Progenitor cell of endocrine pancreas (in vitro differentiated cells): ENCODE data around the gene KRTAP2-3. TPM values are rescaled to one million over a fixed set of nuclear protein-coding genes. Genes with fewer than 3 reads are reported as not detected.
"Not testable (repeated sequence)": the region's sequence is repeated elsewhere in the genome, so short reads cannot be mapped to it uniquely, and the experiment has no call there.

Experiments used
- DNase-seq: peaks from one replicate; pipeline ENCODE4 v3.0.0; 2021; ENCODE audit warnings: low spot score; ENCODE audit not compliant: unreplicated experiment
- H3K27ac Mint-ChIP-seq: 2 replicates; pipeline ENCODE4 v1.8.0; 2021; ENCODE audit warnings: mild to moderate bottlenecking, moderate library complexity, mixed read lengths
- H3K27me3 Mint-ChIP-seq: 2 replicates; pipeline ENCODE4 v1.8.0; 2021; ENCODE audit warnings: mixed read lengths
- H3K36me3 Mint-ChIP-seq: 2 replicates; pipeline ENCODE4 v1.8.0; 2022; ENCODE audit warnings: mixed read lengths; ENCODE audit not compliant: insufficient read depth
- H3K4me1 Mint-ChIP-seq: 2 replicates; pipeline ENCODE4 v1.8.0; 2021; ENCODE audit warnings: low read depth, mixed read lengths
- H3K4me3 Mint-ChIP-seq: 2 replicates; pipeline ENCODE4 v1.8.0; 2021; ENCODE audit warnings: low read depth, mild to moderate bottlenecking, moderate library complexity, mixed read lengths
- H3K9me3 Mint-ChIP-seq: 2 replicates; pipeline ENCODE4 v1.8.0; 2021; ENCODE audit warnings: low read depth, mixed read lengths
- total RNA-seq: library from RNA; stranded (reverse); gene quantifications from 2 replicates; pipeline ENCODE4 v1.2.1, GENCODE V29; 2021
- TF ChIP-seq, protein P1 (sequence below): fragments of 200-600 bp; sonication (generic); IDR thresholded peaks from one replicate; pipeline ENCODE4 v1.5.0; 2021; ENCODE audit warnings: antibody characterized with exemption, mild to moderate bottlenecking; ENCODE audit not compliant: unreplicated experiment

Gene KRTAP2-3
- total RNA-seq, 1 donor from 2014 or later = not detected

GRCh38 chr17:41067281-41067680, 7.4 kb upstream of the KRTAP2-3 start:
- no peak overlapping the region for H3K27ac Mint-ChIP-seq
- DNase-seq = no peak
- TF ChIP-seq, protein P1, sequence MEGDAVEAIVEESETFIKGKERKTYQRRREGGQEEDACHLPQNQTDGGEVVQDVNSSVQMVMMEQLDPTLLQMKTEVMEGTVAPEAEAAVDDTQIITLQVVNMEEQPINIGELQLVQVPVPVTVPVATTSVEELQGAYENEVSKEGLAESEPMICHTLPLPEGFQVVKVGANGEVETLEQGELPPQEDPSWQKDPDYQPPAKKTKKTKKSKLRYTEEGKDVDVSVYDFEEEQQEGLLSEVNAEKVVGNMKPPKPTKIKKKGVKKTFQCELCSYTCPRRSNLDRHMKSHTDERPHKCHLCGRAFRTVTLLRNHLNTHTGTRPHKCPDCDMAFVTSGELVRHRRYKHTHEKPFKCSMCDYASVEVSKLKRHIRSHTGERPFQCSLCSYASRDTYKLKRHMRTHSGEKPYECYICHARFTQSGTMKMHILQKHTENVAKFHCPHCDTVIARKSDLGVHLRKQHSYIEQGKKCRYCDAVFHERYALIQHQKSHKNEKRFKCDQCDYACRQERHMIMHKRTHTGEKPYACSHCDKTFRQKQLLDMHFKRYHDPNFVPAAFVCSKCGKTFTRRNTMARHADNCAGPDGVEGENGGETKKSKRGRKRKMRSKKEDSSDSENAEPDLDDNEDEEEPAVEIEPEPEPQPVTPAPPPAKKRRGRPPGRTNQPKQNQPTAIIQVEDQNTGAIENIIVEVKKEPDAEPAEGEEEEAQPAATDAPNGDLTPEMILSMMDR = no peak
- no peaks in the 10 kb centered on the region for H3K27me3 Mint-ChIP-seq
- no peaks in the 10 kb centered on the region for H3K9me3 Mint-ChIP-seq
- H3K4me3 Mint-ChIP-seq = no peak overlapping the region
- H3K36me3 Mint-ChIP-seq = no peaks in the 10 kb centered on the region
- H3K4me1 Mint-ChIP-seq = peaks cover 2% of the 10 kb centered on the region

- H3K27ac Mint-ChIP-seq = no peak within 1 kb of the TSS
- no peaks in the 10 kb centered on the region for H3K27me3 Mint-ChIP-seq
- TF ChIP-seq, protein P1 = no peak
- DNase-seq = no peak
- H3K4me3 Mint-ChIP-seq = no peak within 1 kb of the TSS
- H3K4me1 Mint-ChIP-seq = peaks cover 2% of the 10 kb centered on the region
- H3K9me3 Mint-ChIP-seq = no peaks in the 10 kb centered on the region
- H3K36me3 Mint-ChIP-seq = no peaks in the 10 kb centered on the region
Measured at GRCh38 chr17:41065829-41066624, 6.1 kb upstream of the KRTAP2-3 start, which contains the start of gene KRTAP2-4. TSS of gene KRTAP2-4 (minus strand) at chr17:41065879. CDS start at chr17:41065845, 34 bp downstream.

DNA sequence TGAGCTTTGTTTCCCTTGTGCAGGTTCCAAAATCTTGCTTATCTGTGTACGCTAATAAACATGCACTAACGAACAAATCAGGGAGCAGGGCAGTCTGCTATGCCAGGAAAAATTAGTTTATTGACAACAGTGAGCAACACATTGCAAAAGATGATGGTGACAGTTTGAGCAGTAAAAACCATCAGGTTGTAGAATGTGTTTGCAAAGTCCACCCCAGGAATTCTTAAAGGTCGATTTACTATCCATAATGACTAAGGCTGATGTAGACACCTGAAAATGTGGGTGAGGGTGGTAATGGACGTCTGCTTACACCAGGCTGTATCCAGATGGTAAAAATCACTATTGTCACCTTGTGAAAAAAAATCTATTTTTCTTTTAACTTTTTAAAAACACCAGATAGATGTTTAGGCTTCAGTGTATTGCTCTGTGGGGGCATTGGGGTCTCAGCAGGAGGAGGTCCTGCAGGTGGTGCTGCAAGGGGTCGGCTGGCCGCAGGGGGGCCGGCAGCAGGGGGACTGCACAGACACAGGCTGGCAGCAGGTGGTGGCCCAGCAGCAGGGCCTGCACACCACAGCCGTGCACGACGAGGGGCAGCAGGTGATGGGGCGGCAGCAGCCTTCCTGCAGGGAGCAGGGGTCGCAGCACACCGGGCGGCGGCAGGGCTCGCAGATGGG, 5.2 kb upstream of the KRTAP2-3 start:
- not testable (repeated sequence) for H3K27me3 Mint-ChIP-seq, H3K4me3 Mint-ChIP-seq

DNA sequence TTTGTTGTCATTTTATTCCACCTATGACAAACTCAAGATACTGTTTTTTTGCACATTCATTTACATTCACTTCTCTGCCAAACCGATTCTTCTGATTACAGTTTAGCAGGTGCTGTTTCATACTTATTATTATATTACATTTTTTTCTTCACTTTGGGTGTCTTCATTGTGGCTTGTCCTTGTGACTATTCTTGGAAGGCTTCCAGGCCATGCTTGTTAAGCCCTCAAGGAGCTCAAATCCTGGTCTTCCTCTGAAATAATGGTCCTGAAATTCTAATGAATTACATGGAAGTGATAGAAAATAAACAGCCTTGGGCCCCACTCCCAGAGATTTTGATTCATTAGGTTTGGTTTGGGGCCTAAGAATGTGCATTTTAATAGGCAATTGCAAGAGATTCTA, 4.4 kb upstream of the KRTAP2-3 start:
- H3K9me3 Mint-ChIP-seq = no peaks in the 10 kb centered on the region
- TF ChIP-seq, protein P1 = no peak
- H3K4me3 Mint-ChIP-seq = no peak overlapping the region
- no peak overlapping the region for H3K27ac Mint-ChIP-seq
- H3K27me3 Mint-ChIP-seq = no peaks in the 10 kb centered on the region
- no peaks in the 10 kb centered on the region for H3K36me3 Mint-ChIP-seq
- peaks cover 9% of the 10 kb centered on the region for H3K4me1 Mint-ChIP-seq
- no peak for DNase-seq

More for the DNA sequence above, 5.2 kb upstream of the KRTAP2-3 start:
- not testable (repeated sequence) for H3K27ac Mint-ChIP-seq, H3K4me1 Mint-ChIP-seq, H3K36me3 Mint-ChIP-seq, DNase-seq, H3K9me3 Mint-ChIP-seq

GRCh38 chr17:41063449-41063848, 3.5 kb upstream of the KRTAP2-3 start:
- H3K9me3 Mint-ChIP-seq = no peaks in the 10 kb centered on the region
- TF ChIP-seq, protein P1 = no peak
- H3K27ac Mint-ChIP-seq = no peak overlapping the region
- no peaks in the 10 kb centered on the region for H3K36me3 Mint-ChIP-seq
- H3K27me3 Mint-ChIP-seq = no peaks in the 10 kb centered on the region
- no peak for DNase-seq
- peaks cover 10% of the 10 kb centered on the region for H3K4me1 Mint-ChIP-seq
- no peak overlapping the region for H3K4me3 Mint-ChIP-seq
